ENCODE measurements around the gene VIP. TPM values are rescaled to one million over a fixed set of nuclear protein-coding genes. Genes with fewer than 3 reads are reported as not detected.
A peak's percentile ranks its signal among the peaks of the same experiment; 100 is the strongest.
"Not testable (repeated sequence)": the region's sequence is repeated elsewhere in the genome, so short reads cannot be mapped to it uniquely, and the experiment has no call there.

Gene VIP
- total RNA-seq (not detected), polyA plus RNA-seq (not detected), total RNA-seq (not detected)

GRCh38 chr6:152750694-152751093, at the start of gene VIP:
Gene VIP, plus strand, starts transcription at chr6:152750797. Its CDS starts 1,381 bp downstream, at chr6:152752178.
- Histone ChIP-seq H3K4me1 (ENCODE audit: control insufficient read depth in 2 of 2, insufficient read depth in 2 of 2, low read length in 2 of 2) (no peaks in the 10 kb centered on the region), H3K27me3 (ENCODE audit: control insufficient read depth in 2 of 2, insufficient read depth in 2 of 2, low read length in 2 of 2) (no peaks in the 10 kb centered on the region), H3K4me3 (ENCODE audit: low read length) (no peak within 1 kb of the TSS), H3K9me3 (ENCODE audit: control insufficient read depth in 2 of 3, low read length in 3 of 3) (no peaks in the 10 kb centered on the region), H3K27ac (ENCODE audit: low read depth, low read length) (no peak within 1 kb of the TSS), H3K36me3 (ENCODE audit: control insufficient read depth in 2 of 3, insufficient read depth in 3 of 3, low read length in 3 of 3) (no peaks in the 10 kb centered on the region)
- Mint-ChIP-seq H3K27me3 (peaks cover 0 to 4% (median 0%) of the 10 kb centered on the region in 5 donors), H3K4me3 (no peak within 1 kb of the TSS), H3K27ac (no peak within 1 kb of the TSS), H3K36me3 (no peaks in the 10 kb centered on the region), H3K4me1 (no peaks in the 10 kb centered on the region), H3K9me3 (no peaks in the 10 kb centered on the region)
- ChIA-PET POLR2A (no interaction called here), CTCF (no interaction called here)
- no peak for DNase-seq
- ATAC-seq: no peak
- intact Hi-C loops (cut with micrococcal nuclease): no loop called here

- Mint-ChIP-seq H3K4me3 (no peak overlapping the region), H3K9me3 (peaks cover 0 to 3% (median 0%) of the 10 kb centered on the region in 11 donors), H3K27ac (no peak overlapping the region), H3K4me1 (peaks cover 0 to 5% (median 0%) of the 10 kb centered on the region in 7 donors), H3K27me3 (peaks cover 18 to 42% (median 38%) of the 10 kb centered on the region in 5 donors), H3K36me3 (no peaks in the 10 kb centered on the region)
- CTCF ChIA-PET: no interaction called here
- H3K27me3 ChIP-seq (ENCODE audit: control insufficient read depth in 2 of 2, insufficient read depth in 2 of 2, low read length in 2 of 2): peaks cover 0 to 7% of the 10 kb centered on the region in 2 donors
- H3K4me1 ChIP-seq (ENCODE audit: control insufficient read depth in 2 of 2, insufficient read depth in 2 of 2, low read length in 2 of 2): no peaks in the 10 kb centered on the region
- H3K36me3 ChIP-seq (ENCODE audit: control insufficient read depth in 2 of 3, insufficient read depth in 3 of 3, low read length in 3 of 3): no peaks in the 10 kb centered on the region
- H3K27ac ChIP-seq (ENCODE audit: low read depth, low read length): no peak overlapping the region
- peak; percentile 34 for ATAC-seq
- H3K4me3 ChIP-seq (ENCODE audit: low read length): no peak overlapping the region
- H3K9me3 ChIP-seq (ENCODE audit: control insufficient read depth in 2 of 3, low read length in 3 of 3): no peaks in the 10 kb centered on the region
- DNase-seq: no peak
- intact Hi-C loops (cut with micrococcal nuclease): no loop called here
- POLR2A ChIA-PET: no interaction called here
Measured at GRCh38 chr6:152701081-152701862, 49.3 kb upstream of the VIP start.

DNA sequence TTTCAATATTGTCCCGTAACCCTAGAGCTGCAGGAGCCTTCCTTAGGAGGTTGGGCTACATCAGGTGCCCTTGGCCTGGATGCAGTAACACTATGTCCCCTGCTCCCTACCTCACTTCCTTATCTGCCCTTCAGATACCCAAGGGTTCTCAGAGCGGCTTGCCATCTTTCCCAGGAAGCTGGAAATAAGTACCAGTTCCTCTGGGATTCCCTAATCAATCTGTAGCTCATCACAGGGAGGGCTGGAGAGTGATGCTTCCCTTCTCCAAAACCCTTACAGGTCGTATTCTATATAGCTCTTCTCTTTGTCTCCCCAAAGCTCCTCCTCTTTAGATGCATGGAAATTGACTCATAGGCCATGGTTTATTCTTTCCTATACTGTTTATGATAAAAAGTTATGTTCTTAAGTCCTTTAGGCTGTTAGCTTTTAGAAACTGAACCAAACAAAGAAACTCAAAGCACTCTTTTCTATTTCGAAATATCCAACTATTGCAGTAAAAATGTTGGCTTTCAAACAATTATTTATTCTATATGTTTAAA, 48.7 kb upstream of the VIP start:
- Mint-ChIP-seq H3K27me3 (peaks cover 18 to 39% (median 38%) of the 10 kb centered on the region in 5 donors), H3K36me3 (no peaks in the 10 kb centered on the region), H3K4me1 (peaks cover 0 to 5% (median 0%) of the 10 kb centered on the region in 7 donors), H3K9me3 (peaks cover 0 to 4% (median 0%) of the 10 kb centered on the region in 11 donors), H3K27ac (no peak overlapping the region), H3K4me3 (no peak overlapping the region)
- no peak overlapping the region for H3K27ac ChIP-seq (ENCODE audit: low read depth, low read length)
- H3K4me3 ChIP-seq (ENCODE audit: low read length): no peak overlapping the region
- H3K27me3 ChIP-seq (ENCODE audit: control insufficient read depth in 2 of 2, insufficient read depth in 2 of 2, low read length in 2 of 2): peaks cover 0 to 7% of the 10 kb centered on the region in 2 donors
- no peaks in the 10 kb centered on the region for H3K4me1 ChIP-seq (ENCODE audit: control insufficient read depth in 2 of 2, insufficient read depth in 2 of 2, low read length in 2 of 2)
- ATAC-seq (no peak), DNase-seq (no peak)
- ChIA-PET CTCF (no interaction called here), POLR2A (no interaction called here)
- intact Hi-C loops (cut with micrococcal nuclease): no loop called here
- no peaks in the 10 kb centered on the region for H3K36me3 ChIP-seq (ENCODE audit: control insufficient read depth in 2 of 3, insufficient read depth in 3 of 3, low read length in 3 of 3)
- H3K9me3 ChIP-seq (ENCODE audit: control insufficient read depth in 2 of 3, low read length in 3 of 3): no peaks in the 10 kb centered on the region

DNA sequence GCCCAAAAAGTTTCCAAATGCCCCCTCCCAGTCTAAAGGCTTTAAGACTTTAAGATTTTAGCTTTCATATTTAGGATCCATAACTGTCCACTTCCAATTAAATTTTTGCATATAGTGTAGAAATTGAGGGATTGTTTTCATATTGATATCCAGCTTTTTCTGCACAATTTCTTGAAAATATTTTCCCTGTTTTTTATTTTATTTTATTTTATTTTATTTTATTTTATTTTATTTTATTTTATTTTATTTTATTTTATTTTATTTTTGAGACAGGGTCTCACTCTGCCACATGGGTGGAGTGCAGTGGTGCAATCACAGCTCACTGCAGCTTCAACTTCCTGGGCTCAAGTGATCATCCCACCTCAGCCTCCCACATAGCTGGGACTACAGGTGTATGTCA, 46.8 kb upstream of the VIP start:
- H3K4me1 Mint-ChIP-seq; H3K36me3 Mint-ChIP-seq; H3K27ac ChIP-seq (ENCODE audit: low read depth, low read length); H3K27ac Mint-ChIP-seq; H3K4me1 ChIP-seq (ENCODE audit: control insufficient read depth in 2 of 2, insufficient read depth in 2 of 2, low read length in 2 of 2); POLR2A ChIA-PET; H3K4me3 Mint-ChIP-seq; H3K27me3 ChIP-seq (ENCODE audit: control insufficient read depth in 2 of 2, insufficient read depth in 2 of 2, low read length in 2 of 2); H3K9me3 ChIP-seq (ENCODE audit: control insufficient read depth in 2 of 3, low read length in 3 of 3); CTCF ChIA-PET; H3K36me3 ChIP-seq (ENCODE audit: control insufficient read depth in 2 of 3, insufficient read depth in 3 of 3, low read length in 3 of 3); ATAC-seq; H3K4me3 ChIP-seq (ENCODE audit: low read length); DNase-seq; intact Hi-C loops (cut with micrococcal nuclease): not testable (repeated sequence)
- Mint-ChIP-seq H3K9me3 (peaks cover 0 to 10% (median 4%) of the 10 kb centered on the region in 11 donors), H3K27me3 (peaks cover 13 to 34% (median 25%) of the 10 kb centered on the region in 5 donors)

DNA sequence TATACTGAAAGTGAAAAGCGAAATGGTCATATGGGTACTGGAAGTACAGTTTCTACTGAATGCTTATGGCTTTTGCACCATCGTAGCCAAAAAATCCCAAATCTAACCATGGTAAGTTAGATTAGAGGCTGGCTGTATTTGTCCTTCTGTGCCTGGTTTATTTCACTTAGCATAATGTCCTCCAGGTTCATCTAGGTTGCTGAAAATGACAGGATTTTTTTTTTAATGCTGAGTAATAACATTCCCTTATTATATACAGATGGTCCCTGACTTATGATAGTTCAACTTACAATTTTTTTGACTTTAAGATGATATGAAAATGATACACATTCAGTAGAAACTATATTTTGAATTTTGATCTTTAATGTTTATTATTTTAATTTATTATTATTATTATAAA, 45.3 kb upstream of the VIP start:
- intact Hi-C loops (cut with micrococcal nuclease): no loop called here
- ATAC-seq (no peak), DNase-seq (no peak)
- Histone ChIP-seq H3K27ac (ENCODE audit: low read depth, low read length) (no peak overlapping the region), H3K27me3 (ENCODE audit: control insufficient read depth in 2 of 2, insufficient read depth in 2 of 2, low read length in 2 of 2) (no peaks in the 10 kb centered on the region), H3K9me3 (ENCODE audit: control insufficient read depth in 2 of 3, low read length in 3 of 3) (no peaks in the 10 kb centered on the region), H3K4me3 (ENCODE audit: low read length) (no peak overlapping the region), H3K36me3 (ENCODE audit: control insufficient read depth in 2 of 3, insufficient read depth in 3 of 3, low read length in 3 of 3) (no peaks in the 10 kb centered on the region), H3K4me1 (ENCODE audit: control insufficient read depth in 2 of 2, insufficient read depth in 2 of 2, low read length in 2 of 2) (no peaks in the 10 kb centered on the region)
- POLR2A ChIA-PET: no interaction called here
- Mint-ChIP-seq H3K36me3 (peaks cover 0 to 3% (median 0%) of the 10 kb centered on the region in 5 donors), H3K27me3 (peaks cover 10 to 28% (median 21%) of the 10 kb centered on the region in 5 donors), H3K4me1 (peaks cover 0 to 5% (median 0%) of the 10 kb centered on the region in 7 donors), H3K9me3 (peaks cover 0 to 10% (median 4%) of the 10 kb centered on the region in 11 donors), H3K27ac (no peak overlapping the region), H3K4me3 (no peak overlapping the region)
- CTCF ChIA-PET: no interaction called here

- CTCF ChIA-PET: no interaction called here
- Histone ChIP-seq H3K9me3 (ENCODE audit: control insufficient read depth in 2 of 3, low read length in 3 of 3) (no peaks in the 10 kb centered on the region), H3K27me3 (ENCODE audit: control insufficient read depth in 2 of 2, insufficient read depth in 2 of 2, low read length in 2 of 2) (no peaks in the 10 kb centered on the region), H3K36me3 (ENCODE audit: control insufficient read depth in 2 of 3, insufficient read depth in 3 of 3, low read length in 3 of 3) (no peaks in the 10 kb centered on the region), H3K4me1 (ENCODE audit: control insufficient read depth in 2 of 2, insufficient read depth in 2 of 2, low read length in 2 of 2) (no peaks in the 10 kb centered on the region), H3K27ac (ENCODE audit: low read depth, low read length) (no peak overlapping the region), H3K4me3 (ENCODE audit: low read length) (no peak overlapping the region)
- Mint-ChIP-seq H3K36me3 (no peaks in the 10 kb centered on the region), H3K27me3 (peaks cover 0 to 6% (median 0%) of the 10 kb centered on the region in 5 donors), H3K9me3 (peaks cover 0 to 20% (median 14%) of the 10 kb centered on the region in 11 donors), H3K27ac (no peak overlapping the region), H3K4me3 (no peak overlapping the region), H3K4me1 (no peaks in the 10 kb centered on the region)
- intact Hi-C loops (cut with micrococcal nuclease): no loop called here
- no peak for ATAC-seq
- POLR2A ChIA-PET: no interaction called here
- no peak for DNase-seq
Measured at GRCh38 chr6:152716322-152716721, 34.3 kb upstream of the VIP start.

DNA sequence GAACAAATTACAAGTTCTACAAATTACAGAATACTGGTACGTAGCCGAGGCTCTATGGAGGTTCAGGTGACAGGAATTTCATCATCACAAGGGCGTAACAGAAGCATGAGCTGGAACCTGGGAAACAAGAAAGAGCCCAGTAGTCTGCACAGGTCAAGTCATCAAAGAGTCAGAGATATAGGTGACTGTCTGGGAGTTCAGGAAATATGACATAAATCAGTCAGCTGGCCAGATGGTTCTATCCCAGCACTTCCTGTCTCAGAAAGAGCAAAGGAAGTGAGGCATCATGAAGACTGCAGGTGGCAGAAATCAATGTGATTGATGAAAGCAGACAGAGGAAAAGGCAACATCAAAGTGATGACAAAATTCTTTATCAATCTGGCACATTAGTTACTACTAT, 29.6 kb upstream of the VIP start:
- DNase-seq: no peak
- Histone ChIP-seq H3K27ac (ENCODE audit: low read depth, low read length) (no peak overlapping the region), H3K4me1 (ENCODE audit: control insufficient read depth in 2 of 2, insufficient read depth in 2 of 2, low read length in 2 of 2) (no peaks in the 10 kb centered on the region), H3K9me3 (ENCODE audit: control insufficient read depth in 2 of 3, low read length in 3 of 3) (no peaks in the 10 kb centered on the region), H3K36me3 (ENCODE audit: control insufficient read depth in 2 of 3, insufficient read depth in 3 of 3, low read length in 3 of 3) (no peaks in the 10 kb centered on the region), H3K4me3 (ENCODE audit: low read length) (no peak overlapping the region), H3K27me3 (ENCODE audit: control insufficient read depth in 2 of 2, insufficient read depth in 2 of 2, low read length in 2 of 2) (no peaks in the 10 kb centered on the region)
- POLR2A ChIA-PET: no interaction called here
- no peak overlapping the region for H3K27ac Mint-ChIP-seq
- H3K4me3 Mint-ChIP-seq: no peak overlapping the region
- H3K9me3 Mint-ChIP-seq: peaks cover 0 to 5% (median 0%) of the 10 kb centered on the region in 11 donors
- no peaks in the 10 kb centered on the region for H3K4me1 Mint-ChIP-seq
- no peaks in the 10 kb centered on the region for H3K36me3 Mint-ChIP-seq
- intact Hi-C loops (cut with micrococcal nuclease): no loop called here
- CTCF ChIA-PET: no interaction called here
- ATAC-seq: no peak
- peaks cover 0 to 17% (median 5%) of the 10 kb centered on the region in 5 donors for H3K27me3 Mint-ChIP-seq
